HG03442 (cell line): ENCODE measurements around the gene GOLGA6A.
"Not testable (repeated sequence)": the region's sequence is repeated elsewhere in the genome, so short reads cannot be mapped to it uniquely, and the experiment has no call there.

Source experiments
- ATAC-seq: cut with Tn5 transposase; IDR thresholded peaks from one replicate; pipeline ENCODE4 v1.9.1; 2021; ENCODE audit warnings: mild to moderate bottlenecking, moderate library complexity; ENCODE audit not compliant: unreplicated experiment

Gene GOLGA6A

GRCh38 chr15:74108611-74109010, 26.3 kb upstream of the GOLGA6A start:
- ATAC-seq: not testable (repeated sequence)

DNA sequence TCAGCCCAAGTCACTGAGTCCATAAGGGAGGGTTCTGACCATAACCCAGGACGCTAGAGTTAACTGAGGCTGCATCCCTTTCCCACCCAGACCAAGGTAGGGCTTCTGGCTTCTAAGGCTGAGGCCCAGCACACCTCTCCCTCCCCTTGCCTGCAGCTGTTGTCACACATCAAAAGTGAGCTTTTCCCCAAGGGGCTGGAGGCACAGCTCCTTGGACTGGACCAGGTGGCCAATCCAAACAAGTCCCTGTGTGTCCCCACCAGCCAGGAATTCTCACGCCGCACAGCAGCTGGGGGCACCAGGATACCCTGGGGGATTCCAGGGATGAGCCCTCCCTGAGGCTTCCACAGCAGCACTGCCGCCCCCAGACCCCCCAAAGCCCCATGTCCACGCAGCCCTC, 25.8 kb upstream of the GOLGA6A start:
- no peak for ATAC-seq

- ATAC-seq: peak; percentile 88
Observed at GRCh38 chr15:74099963-74100733, 17.8 kb upstream of the GOLGA6A start.

- not testable (repeated sequence) for ATAC-seq
Observed at GRCh38 chr15:74096753-74097474, 14.6 kb upstream of the GOLGA6A start.

DNA sequence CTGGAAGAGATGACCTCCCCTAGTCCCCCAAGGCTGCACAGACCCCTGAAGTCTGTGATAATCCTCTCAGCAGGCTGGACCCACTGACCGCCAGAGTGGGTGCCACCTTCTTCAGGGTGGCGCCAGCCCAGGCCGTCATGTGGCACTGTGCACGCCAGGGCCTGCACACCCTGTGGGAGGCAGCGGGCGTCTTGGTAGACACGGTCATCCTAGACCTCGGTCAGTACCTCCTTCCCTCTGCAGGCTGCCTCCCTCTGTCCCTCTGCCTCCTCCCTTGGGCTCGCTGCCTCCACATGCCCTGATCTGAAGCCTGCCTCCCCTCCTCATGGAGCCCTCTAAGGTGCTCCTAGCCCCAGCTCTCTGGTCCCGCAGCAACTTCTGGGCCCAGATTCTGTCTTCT, 13.3 kb upstream of the GOLGA6A start:
- ATAC-seq: not testable (repeated sequence)

DNA sequence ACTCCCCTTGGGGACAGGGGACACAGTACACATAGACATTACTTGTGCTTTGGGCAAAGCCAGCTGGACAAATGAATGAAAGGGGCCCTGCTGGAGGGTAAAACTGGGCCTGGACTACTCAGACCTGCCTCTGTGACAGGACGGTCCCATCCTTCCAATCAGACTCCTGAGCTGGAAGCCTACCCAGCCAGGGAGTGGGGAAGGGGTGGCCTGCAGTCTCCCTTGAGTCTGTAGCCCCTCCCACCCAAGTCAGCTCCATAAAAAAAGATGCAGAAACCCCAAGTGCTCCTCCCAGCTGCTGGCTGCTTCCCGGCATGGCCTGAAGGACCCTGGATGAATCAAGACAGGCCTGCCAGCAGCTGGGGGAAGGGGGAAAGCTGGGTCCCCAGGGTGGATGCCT, 12.2 kb upstream of the GOLGA6A start:
- ATAC-seq: not testable (repeated sequence)

DNA sequence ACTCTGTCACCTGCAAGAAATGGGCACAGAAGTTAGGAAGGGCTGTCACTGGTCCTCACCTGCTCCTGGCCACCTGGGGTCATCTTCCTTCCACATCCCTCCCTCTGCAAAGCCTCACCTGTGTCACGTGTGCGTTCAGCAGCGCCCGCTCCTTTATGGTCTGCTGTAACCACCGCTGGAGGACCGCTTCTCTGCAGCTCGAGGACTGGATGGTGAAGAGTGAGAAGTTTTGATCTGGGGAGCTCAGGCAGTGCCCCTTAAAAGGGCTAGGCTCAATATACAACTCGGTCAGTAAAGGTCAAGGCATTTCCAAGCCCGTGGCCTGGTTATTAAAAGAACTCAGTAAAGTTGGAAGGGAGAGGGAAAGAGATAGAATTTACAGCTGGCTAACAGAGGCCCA, 6.6 kb downstream of the GOLGA6A start:
- ATAC-seq: not testable (repeated sequence)

DNA sequence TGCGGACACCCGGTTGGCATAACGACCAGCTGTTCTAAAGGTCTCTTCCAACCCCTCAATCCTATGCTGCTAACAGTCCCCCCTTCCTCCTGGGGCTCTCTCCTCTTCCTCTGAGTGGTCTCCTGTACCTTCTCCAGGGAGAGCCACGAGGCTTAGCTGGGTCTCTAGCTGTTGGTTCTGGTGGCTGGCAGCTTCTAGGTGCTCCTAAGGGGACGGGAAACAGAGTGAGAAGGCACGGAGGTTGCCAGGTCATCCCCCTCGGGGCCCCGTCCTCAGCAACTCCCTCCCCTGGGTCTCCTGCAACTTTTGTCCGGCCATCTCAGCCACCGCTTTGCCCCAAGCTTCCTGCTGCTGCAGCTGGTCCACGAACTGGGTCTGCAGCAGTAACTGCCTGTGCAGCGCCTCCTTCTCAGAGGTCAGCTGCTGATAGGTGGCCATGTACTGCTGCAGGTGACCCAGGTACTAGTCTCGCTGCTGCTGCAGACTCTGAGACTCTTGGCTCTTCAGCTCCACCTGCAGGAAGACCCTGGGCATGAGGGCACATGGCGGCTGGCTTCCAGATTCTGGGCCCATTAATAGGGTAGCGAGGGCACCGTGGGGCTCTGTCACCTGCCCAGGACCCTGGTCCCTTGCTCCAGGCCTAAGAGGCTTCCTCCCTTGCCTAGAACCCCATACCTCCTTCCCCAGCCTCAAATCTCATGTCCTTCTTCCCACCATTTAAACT, 9.6 kb downstream of the GOLGA6A start:
- not testable (repeated sequence) for ATAC-seq

DNA sequence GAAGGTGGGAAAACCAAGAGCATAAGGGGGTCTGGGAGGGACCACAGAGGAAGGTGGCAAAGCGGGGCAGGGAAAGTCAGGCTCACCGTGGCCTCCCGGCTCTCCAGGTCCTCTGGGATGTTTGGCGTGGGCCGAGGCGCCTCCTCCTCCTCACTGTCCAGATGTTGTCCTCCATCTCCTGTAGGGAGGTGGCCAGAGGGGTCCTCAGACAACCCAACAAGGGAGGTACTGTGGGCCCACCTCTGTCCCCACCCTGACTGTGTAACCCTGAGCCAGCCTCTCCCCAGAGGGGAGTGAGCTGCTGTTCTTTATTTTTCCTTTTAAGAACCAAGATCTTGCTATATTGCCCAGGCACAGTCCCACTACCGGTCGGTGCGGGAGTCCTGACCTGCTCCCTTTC, 10.2 kb downstream of the GOLGA6A start:
- ATAC-seq: not testable (repeated sequence)

DNA sequence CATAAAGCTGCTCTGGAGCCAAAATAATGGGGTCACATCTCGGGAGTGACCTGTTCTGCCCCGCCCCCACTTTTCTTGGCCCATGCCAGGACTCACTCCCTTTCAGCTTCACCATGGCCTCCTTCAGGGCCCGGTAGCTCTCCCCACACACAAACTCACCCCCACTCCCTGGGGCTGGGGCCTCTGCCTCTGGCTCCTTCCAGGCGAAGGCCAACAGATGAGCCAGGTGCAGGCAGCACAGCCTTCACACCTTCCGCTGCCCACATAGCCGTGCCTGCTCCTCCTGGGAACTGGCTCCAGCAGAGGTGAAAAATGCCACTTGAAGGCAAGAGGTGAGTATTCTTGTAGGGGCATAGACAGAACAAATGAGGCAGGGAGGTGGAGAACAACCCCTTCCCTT, 10.7 kb downstream of the GOLGA6A start:
- ATAC-seq: not testable (repeated sequence)

- ATAC-seq: peak; percentile 61
Observed at GRCh38 chr15:74065684-74066411, 16.5 kb downstream of the GOLGA6A start.

- ATAC-seq: not testable (repeated sequence)
Observed at GRCh38 chr15:74064822-74065221, 17.5 kb downstream of the GOLGA6A start.

GRCh38 chr15:74064183-74064582, 18.2 kb downstream of the GOLGA6A start:
- not testable (repeated sequence) for ATAC-seq

- not testable (repeated sequence) for ATAC-seq
Observed at GRCh38 chr15:74063425-74064146, 18.8 kb downstream of the GOLGA6A start.

DNA sequence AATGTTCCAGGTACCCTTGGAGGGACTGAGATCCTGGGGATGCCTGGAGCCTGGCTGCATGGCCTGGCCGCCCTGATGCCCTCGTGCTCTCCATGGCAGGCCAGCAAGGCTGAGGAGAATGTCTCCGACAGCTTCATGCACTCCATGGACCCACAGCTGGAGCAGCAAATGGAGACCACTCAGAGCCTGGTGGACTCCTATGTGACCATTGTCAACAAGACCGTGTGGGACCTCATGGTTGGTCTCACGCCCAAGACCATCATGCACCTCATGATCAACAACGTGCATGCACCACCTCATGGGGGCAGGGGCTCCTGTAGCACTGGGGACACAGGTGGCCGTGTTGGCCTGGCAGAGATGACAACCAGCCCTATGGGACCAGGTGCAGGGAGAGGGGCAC, 19.7 kb downstream of the GOLGA6A start:
- no peak for ATAC-seq

GRCh38 chr15:74062236-74062635, 20.1 kb downstream of the GOLGA6A start:
- no peak for ATAC-seq

- no peak for ATAC-seq
Observed at GRCh38 chr15:74060251-74060650, 22.1 kb downstream of the GOLGA6A start.

- not testable (repeated sequence) for ATAC-seq
Observed at GRCh38 chr15:74059050-74059833, 23.1 kb downstream of the GOLGA6A start.

DNA sequence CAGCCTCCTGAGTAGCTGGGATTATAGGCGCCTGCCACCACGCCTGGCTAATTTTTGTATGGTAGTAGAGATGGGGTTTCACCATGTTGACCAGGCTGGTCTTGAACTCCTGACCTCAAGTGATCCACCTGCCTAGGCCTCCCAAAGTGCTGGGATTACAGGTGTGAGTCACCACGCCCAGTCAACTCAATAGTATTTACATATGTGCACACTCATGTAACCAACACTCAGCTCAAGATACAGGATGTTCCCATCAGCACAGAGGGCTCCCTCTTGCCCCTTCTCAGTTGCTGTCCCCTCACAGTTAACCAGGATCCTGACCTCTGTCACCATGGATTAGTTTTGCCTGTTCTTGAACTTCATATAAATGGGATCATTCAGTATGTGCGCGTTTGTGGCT, 26.0 kb downstream of the GOLGA6A start:
- not testable (repeated sequence) for ATAC-seq
